ENCODE measurements around the gene TAF7. TPM values are rescaled to one million over a fixed set of nuclear protein-coding genes. Genes with fewer than 3 reads are reported as not detected.

TAF7 gene
- total and polyA plus RNA-seq, 9 of the 15 experiments (the other 6 are each of a cell fraction or from before 2014, with no cell fraction given) = 51.6 to 116 (median 73.3) TPM

- TF ChIP-seq ZNF449 (CRISPR knock-in tag; IDR thresholded peaks at IDR 0.05) = no peak
- TF ChIP-seq ZFPM2 (CRISPR knock-in tag; IDR thresholded peaks at IDR 0.05) = no peak
- no peak for TF ChIP-seq NCOA2 (IDR thresholded peaks at IDR 0.05; ENCODE audit: partially characterized antibody in 2 of 2)
- no peak for TF ChIP-seq CHD1 (IDR thresholded peaks at IDR 0.05; ENCODE audit: low read length)
- TF ChIP-seq FOS (IDR thresholded peaks at IDR 0.05; ENCODE audit: extremely low read depth, insufficient read length) = no peak
- no peak for TF ChIP-seq ZNF444 (CRISPR knock-in tag; IDR thresholded peaks at IDR 0.05)
- no peak for TF ChIP-seq ASH1L (IDR thresholded peaks at IDR 0.05; ENCODE audit: borderline replicate concordance, low read depth, partially characterized antibody)
- TF ChIP-seq MYC (IDR thresholded peaks at IDR 0.05; ENCODE audit: low read depth, low read length) = peak; percentile 12; the same call in 1 of the 2 replicates
- no peak for TF ChIP-seq MYC (CRISPR knock-in tag; IDR thresholded peaks at IDR 0.05; ENCODE audit: borderline replicate concordance, low read depth)
- 0 out of 2 replicates have a peak, but pooled peaks have one; percentile 46 for TF ChIP-seq STAT6 (CRISPR knock-in tag; IDR thresholded peaks at IDR 0.05)
- TF ChIP-seq CTCFL (IDR thresholded peaks at IDR 0.05; ENCODE audit: borderline replicate concordance, insufficient read depth, low read depth, low read length, poor library complexity, severe bottlenecking) = peak; percentile 83
- peak; percentile 21 for TF ChIP-seq ZNF280A (IDR thresholded peaks at IDR 0.05; ENCODE audit: low read depth, partially characterized antibody)
- no peak; the same call in 1 of the 2 replicates for TF ChIP-seq RNF2 (IDR thresholded peaks at IDR 0.05)
- TF ChIP-seq JUN (IDR thresholded peaks at IDR 0.05; ENCODE audit: borderline replicate concordance, low read depth, low read length) = no peak
- TF ChIP-seq JUN (CRISPR knock-in tag; IDR thresholded peaks at IDR 0.05; ENCODE audit: borderline replicate concordance) = 0 out of 2 replicates have a peak, but pooled peaks have one; percentile 26
- TF ChIP-seq VEZF1 (CRISPR knock-in tag; IDR thresholded peaks at IDR 0.05) = peak; percentile 49; the same call in 1 of the 2 replicates
Measured at GRCh38 chr5:141320225-141321169, at the start of gene TAF7 (continued).
